NCI-H2171 (cell line): Measurements from ENCODE around the gene MFAP4.

Source experiments
- DNase-seq: peaks from one replicate; lab custom pipeline; 2025; lab: John Stamatoyannopoulos, UW

The MFAP4 gene

DNA sequence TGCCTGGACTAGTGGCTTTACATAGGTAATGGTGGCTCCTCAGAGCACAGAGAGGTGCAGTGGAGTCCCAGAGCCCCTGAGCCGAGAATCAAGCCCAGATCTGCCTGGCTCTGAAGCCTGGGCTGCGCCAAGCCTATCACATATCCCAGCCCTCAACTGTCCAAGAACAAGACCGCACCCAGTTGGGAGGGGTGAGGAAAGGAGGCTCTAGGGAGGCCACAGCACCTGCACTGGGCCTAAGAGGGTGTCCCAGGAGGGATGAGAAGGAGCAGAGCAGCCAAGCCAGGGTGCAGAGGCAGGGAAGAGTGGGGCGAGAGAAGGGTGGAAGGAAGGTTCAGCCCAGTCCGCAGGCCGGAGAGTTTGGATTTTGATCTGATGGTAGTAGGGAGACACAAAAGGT is 23.1 kb upstream of the MFAP4 start:
- DNase-seq: no peak

DNA sequence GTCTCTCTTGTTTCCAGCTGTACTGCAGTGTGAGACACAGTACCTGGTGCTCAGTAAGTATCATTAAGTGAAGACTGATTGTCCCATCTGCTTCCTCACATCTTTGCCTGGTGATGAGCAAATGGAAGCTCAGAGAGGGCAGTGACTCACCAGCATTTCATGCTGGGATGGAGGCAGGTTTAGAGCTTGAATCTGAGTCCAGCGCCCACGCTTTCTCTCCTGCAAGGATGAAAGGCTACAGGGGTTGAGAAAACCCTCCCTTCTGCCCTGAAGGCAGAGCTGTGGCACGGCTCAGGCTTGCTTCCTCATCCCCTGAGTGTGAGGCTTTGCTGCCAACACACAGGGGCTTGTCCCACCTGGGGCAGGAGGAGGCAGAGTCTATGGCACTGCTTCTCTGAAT is 22.5 kb upstream of the MFAP4 start:
- no peak for DNase-seq

DNA sequence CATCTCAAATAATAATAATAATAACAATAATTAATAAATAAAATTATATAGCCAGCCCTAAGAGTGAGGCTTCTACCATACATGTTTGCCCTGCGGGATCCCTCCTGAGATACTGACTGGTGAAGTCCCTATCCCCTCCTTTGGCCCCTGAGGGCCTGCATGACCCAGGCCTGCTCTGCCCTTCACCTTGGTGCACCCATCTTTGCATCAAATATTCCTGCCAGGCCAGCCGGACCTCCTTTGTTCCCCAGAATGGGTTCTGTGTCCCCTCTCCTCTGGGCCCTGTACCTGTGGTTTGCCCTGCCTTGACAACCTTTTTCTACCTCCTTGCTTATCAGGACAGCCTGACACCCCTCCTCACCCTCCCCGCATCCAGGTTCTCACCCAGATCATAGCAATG is 22.1 kb upstream of the MFAP4 start:
- DNase-seq: no peak

DNA sequence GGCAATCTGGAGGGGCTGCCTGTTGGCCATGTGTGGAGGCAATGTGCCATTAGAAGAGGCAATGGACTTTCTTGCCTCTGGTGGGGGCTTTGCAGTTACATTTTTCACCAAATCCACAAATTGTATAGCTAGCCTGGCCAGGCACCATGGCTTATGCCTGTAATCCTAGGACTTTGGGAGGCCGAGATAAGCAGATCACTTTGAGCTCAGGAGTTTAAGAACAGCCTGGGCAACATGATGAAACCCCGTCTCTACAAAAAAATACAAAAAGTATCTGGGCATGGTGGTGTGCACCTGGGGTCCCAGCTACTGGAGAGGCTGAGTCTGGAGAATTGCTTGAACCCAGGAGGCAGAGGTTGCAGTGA is 21.3 kb upstream of the MFAP4 start:
- no peak for DNase-seq

DNA sequence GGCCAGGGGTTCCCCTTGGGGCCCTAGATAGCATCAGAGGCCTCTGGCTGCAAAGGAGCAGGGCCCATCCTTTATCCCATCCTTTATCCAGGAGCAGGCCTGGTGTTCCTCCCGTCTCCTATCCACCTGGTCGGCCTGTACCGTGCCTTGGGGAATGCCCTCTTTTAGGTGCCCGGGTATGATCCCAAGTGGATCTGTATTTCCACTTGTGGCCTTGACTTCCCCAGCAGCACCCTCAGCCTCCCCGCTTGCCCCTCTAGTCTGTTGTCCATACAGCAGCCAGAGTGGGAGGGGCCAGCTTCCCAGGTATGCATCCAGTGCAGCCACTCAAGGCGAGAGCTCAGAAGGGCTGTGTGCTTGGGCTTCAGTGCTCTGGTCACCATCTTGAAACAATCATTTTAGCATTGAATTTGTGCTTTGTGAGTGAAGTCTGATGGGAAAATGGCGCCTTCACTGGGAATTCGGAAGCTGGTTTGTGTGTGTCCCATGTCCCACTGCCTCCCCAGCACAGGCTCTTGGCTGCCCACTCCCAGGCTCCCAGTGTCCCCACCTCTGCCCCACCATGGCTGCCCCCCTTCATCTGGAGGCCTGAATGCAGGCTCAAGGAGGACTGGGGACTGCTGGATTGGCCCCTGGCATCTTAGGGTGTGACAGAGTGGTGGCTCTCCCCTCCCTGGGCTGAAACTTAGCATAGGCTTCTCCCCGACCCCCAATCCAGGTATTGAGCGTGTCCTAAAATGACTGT is 20.8 kb upstream of the MFAP4 start:
- DNase-seq: no peak

DNA sequence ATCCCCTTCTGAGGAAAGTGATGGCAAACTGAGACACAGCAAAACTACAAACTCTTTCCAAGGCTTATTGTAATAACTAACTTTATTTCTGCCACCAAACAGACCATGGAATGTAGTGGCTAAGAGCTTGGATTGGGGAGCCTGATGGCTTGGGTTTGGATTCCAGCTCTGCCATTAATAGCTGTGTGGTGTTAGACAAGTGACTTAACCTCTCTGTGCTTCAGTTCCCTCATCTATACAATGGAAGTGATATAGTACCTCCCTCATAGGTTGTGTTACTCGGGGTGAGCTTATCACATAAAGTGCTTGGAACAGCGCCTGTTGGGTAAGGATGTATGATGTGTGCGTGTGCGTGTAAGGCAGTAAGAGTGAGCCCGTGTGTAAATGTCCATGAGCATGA is 18.1 kb upstream of the MFAP4 start:
- no peak for DNase-seq

DNA sequence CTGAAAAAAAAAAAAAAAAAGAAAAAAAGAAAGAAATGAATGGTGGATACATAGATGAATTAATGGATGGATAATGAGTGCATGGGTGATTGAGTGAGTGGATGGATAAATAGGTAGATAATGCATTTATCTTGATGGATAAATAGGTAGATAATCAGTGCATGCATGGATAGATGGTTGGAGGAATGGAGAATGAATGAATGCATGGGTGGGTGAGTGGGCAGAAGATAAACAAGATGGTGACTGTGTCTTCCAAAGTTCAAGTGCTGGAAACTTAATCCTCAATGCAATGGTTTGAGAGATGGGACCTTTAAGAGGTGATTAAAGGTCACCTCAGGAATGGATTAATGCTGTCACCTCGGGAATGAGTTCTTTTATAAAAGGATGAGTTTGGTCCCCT is 17.3 kb upstream of the MFAP4 start:
- no peak for DNase-seq

DNA sequence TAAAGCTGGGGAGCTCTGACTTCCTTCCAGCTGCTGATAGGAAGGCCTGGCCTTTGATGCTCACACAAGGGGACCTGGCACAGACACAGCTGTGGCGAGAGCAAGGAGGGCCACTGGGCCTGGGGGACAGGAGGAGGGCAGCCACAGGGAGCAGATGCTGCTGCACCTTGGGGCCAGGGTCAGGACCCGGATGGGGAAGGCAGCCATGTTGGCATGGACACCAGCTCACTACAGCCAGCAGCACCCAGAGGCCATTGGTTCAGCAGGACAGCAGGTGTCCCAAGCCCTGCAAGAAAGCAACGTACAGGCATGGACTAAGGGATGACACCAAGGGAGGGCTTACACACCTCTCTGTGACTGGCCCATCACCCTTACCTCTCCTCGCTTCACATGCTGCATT is 16.0 kb upstream of the MFAP4 start:
- no peak for DNase-seq

DNA sequence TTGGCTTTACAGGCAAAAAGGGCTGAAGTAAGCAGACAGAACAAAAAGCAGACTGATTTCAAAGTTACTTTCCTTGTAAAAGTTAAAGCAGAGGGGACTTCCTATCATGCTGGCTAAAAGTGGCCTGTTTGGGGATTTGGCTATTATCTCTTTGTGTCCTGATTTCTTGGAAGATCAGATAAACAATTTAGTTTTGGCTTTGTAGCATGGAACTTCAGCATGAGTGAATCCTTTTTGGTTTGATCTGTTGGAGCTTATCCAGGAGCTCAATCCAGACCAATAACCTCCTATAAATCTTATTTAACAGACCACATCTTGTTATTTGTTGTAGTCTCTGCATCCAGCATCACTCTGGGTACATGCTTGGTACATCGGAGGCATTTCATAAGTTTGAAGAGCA is 15.2 kb upstream of the MFAP4 start:
- no peak for DNase-seq

DNA sequence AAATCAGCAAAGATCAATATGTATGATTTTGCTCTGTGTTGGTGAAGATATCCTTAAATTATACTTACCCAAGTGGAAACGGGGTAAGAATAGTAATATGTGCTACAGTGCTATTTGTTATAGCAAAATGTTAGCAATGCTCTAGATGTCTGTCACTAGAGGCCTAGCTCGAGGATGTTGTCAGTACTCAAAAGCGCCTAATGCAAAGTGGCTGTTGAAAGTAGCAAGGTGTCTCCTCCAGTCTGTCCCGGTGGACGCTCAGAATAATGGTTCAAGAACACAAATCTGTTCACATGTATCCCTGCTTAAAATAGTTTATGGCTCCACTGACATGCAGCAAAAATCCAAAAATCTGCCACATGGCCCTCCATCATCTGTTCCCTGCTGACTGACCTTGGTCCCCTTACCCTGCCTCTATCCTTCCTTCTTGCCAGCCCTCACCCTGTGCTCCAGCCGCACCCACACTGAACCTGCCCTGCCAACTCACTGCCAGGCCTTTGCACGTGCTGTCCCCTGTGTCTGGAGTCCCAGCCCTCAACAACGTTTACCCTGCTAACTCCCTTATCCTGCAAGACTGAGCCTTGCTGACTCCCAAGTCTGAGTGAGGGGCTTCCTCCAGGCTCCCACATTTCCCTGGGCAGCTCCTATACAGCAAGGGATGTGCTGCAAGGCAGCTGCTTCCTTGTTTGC is 14.5 kb upstream of the MFAP4 start:
- no peak for DNase-seq

DNA sequence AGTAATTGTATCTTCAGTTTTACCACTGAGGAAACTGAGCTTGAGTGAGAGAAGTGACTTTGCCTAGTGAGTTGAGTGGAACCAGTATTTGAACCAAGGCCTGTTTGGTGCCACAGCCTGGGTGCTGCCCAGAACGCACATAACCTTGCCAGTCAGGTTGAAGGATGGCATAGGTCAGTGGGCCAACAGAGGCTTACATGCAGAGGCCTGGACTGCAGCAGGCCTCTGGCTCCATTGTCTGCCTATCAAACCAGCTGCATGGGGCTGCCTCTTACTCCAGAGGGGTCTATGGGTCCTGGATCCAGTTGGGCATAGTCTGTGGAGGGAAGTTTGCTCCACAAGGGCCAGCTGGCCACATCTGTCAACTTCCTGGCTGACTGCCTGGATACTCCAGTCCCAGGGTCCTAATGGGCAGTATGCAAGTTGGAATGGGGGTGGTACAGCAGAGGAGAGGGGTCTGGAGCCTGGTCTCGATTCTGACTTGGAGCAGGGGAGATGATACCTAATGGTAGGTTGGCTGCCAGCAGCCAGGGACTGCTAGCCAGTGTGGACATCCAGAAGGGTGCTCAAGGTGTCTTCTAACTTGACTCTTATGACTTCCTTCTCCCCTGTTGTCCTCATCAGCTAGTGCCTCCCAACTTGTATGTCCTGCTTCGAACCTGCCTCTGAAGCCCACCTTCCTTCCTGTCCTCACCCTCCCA is 12.9 kb upstream of the MFAP4 start:
- DNase-seq: no peak

DNA sequence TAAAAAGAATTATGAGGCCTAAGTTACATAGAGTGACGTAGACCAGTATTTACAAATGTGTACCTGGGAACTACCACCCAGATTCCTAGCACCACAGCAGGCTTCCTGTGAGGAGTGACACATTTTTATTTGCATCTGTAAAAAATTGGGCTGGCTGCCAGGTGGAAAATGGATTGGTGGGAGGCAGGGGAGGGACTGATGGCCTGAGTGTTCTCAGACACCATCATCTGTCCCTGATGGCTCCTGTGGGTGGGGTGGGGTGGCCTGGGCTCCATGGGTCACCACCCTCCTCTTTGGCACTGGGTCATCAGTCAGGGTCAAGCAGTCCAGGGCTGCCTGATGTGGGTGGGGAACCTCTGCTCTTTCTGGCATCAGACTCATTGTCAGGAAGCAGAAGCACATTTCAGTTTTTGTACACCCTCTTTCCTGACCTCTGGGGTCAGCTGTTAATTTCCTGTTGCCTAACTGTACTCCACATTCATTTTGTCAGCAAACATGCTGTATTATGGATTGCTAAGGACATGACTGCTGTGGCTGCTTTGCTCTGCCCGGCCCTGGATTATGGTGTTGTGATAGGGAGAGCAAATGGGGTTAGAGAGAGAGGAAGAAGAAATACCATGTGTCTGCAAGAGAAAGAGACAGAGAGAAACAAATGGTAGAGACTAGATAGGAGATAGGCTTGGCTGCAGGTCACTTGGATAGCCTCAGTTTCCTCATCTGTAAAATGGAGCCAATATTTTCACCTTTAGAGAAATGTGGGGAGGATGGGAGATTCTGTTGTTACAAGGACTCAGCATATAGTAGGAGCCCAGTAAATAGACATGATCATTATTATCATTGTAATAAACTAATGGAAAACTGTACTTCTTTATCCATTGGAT is 11.6 kb upstream of the MFAP4 start:
- DNase-seq: peak; percentile 65

DNA sequence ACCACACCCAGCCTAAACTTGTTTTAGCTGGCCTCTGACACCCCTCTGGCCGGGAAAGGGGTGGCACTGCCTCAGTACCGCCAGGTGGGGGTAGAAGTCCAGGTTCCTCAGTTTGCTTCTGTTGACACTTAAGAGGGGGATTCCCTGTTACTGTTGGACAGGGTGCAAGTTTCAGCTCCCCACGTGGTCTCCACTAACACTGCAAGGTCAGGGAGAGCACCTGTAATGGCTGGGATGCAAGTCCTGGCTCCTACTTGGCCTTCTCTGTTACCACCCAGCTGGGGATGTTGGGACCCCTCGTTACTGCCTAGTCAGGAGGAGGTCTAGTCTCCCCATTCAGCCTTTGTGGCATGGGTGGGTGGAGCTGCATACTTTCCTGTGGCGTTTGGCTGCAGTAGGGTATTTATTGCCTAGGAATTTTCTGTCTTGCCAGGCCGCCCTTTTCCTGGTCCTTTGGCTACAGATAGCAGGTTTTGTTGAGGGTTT is 10.6 kb upstream of the MFAP4 start:
- no peak for DNase-seq

DNA sequence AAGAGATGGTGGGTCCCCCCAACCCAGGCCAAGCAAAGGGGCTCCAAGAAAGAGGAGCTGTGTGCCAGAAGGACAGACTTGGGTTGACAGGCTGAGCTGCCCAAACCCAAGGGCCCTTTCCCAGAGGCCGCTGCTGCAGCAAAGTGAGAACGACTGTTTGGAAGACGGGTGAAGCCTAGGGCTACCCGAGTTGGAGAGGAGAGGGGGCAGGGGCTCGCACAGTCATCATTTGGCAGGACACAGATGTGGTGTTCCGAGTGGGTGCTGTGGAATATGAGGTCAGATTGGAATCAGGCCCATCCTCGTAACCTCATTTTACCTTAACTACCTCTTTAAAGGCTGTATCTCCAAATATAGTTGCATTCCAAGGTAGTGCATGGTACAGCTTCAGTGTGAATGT is 5.3 kb upstream of the MFAP4 start:
- DNase-seq: no peak

DNA sequence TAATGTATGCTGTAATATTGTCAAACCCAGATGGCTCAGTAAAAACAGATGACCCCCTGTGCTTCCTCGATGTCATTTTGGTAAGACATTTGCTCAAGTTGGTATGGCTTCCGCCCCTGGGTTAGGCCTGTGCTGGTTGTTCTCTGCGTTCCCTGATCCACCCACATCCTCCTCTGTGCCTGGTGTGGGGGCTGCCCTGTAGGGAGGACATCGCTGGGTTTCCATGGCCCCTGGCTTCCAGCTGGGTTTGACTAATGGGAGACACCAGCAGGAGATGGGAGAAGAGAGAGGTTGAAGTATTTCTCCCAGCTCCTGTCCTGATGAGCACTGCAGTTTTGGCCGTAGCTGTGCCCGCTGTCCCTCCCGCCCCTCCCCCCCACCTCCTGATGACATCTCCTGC is 4.4 kb upstream of the MFAP4 start:
- DNase-seq: no peak

DNA sequence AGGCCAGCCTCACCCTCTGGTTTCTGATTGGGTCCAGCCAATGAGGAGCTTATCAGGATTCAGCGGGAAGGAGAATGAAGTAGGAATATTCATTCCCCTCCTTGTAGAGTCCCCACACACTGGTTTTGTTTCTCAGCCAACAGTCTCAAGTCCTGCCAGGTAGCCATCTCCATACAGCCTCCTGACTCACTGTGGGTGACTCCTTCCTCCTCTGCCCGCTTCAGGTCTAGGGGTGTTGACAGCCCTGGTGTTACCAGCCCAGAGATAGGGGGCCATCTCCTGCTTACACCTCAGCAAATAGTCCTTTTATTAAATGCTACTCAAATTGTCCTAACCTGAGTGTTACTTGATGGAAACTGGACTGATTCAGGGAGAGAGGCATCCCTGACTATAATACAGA is 4.0 kb upstream of the MFAP4 start:
- no peak for DNase-seq

DNA sequence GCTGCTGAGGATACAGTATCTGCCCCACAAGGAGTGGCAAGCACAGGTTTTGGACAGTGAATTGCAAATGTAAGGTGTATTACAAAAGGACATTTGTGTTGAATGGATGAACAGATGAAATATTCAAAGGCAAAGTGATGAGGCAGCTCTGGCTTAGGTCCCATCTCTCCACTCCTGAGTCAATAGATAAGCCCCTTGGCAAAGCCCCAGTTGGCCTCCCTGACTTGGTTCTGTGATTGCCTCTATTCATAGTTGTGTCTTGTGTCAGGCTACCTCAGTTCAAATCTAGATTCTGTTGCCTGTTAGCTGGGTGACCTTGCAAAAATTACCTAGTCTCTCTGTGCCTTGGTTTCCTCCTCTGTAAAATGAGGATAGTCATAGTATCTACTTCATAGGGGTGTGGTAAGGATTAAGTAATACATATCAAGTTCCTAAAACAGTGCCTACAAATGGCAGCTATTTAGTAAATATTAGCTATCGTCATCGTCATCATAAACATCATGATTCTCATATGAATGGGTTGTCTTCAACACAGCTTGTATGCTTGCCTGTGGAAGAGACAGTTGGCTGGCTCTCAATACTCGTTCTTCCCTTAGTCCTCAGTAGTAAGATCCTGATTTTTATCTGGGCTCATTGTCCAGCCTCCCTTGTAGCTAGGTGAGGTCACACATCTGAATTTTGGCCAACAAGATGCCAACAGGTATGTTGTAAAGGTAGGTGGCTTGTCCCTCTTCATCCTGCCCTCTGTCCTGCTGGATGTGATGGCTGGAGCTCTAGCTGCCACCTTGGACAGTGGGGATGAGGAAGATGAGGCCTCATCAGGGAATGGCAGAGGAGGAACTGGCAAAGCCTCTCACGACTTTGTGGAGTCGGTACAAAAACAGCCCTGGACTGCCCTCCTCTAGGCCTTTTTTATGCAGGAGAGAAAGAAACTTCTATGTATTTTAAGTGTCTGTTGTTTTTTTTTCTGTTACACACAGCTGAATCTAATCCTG is 2.1 kb upstream of the MFAP4 start:
- no peak for DNase-seq

DNA sequence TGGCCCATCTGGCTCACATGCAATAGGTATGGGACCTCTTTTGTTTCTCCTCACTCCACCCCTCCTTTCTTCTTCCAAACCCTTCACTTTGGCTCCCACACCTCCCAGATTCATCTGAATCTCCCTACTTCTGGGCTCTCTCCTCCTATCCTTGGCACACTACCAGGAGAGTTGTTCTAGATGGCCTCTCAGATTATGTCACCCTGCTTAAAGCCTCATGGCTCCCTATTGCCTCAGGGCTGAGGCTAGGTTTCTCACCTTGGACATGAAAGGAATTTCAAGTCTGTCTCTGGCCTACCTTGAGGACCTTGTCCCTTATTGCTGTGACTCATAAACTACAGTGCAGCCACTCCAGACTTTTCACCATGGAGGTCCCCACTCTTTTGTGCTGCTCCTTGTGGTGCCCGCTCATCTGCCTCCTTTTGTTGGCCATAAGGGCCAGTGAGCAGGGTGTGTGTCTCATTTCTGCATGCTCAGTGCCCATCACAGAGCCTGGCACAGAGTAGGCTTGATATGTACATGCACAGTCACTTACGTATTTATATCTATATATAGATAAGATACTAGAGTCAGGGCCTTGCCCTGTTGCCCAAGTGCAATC is 1.0 kb upstream of the MFAP4 start:
- peak; percentile 45 for DNase-seq

DNA sequence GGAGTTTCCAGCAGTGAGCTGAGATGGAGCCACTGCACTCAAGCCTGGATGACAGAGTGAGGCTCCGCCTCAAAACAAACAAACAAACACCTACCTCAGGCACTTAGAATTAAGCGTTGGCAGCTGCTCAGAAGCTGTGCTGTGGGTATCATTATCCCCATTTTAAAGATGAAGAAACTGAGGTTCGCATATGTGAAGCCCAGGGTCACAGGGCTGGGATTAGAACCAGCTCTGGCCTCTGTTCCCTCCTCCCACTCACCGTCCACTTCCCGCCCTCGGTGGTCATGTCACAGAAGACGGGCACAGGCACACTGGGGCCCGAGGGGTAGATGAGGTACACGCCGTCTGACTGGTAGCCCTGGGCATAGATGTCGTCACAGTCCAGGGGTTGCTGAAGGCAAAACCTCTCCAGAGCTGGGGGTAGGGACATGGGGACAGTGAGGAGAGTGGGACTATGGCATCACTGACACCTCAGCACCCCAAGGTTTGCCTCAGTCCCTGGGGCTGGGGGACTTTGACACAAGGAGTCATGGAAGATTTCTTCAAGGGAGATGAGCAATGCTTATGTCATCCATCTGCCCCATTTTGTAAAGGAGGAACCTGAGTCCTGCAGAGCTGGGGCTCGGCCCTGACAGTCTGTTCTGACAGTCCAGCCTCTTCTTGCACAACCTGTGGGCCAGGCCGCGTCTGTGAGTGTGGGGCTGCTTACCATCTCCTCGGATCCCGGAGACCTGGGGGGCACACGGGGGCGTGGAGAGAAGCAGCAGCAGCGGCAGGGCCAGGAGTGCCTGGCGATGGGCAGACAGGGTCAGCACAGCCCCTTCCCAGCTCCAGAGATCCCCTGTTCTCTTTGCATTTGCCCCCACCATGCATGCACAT is 700 bp downstream of the MFAP4 start:
- DNase-seq: peak; percentile 9
